ENCODE data around the gene ZNF408.

ZNF408 gene

GRCh38 chr11:46678741-46679130, 22.1 kb upstream of the ZNF408 start:
- no peak for TF ChIP-seq CTCF (IDR thresholded peaks at IDR 0.05; ENCODE audit: borderline replicate concordance, control extremely low read depth, extremely low read depth, insufficient read depth, missing control alignments)
- no peak for DNase-seq (ENCODE audit: low spot score)
- in situ Hi-C loops (cut with MboI; ENCODE audit: low sequenced_read_pairs, unreplicated experiment), result no loop called here

- no peak for DNase-seq (ENCODE audit: low spot score)
Observed at GRCh38 chr11:46679241-46680163, 21.3 kb upstream of the ZNF408 start.

GRCh38 chr11:46680164-46680760, 20.6 kb upstream of the ZNF408 start:
- in situ Hi-C loops (cut with MboI; ENCODE audit: low sequenced_read_pairs, unreplicated experiment), result no loop called here
- no peak for DNase-seq (ENCODE audit: low spot score)
- no peak for TF ChIP-seq CTCF (IDR thresholded peaks at IDR 0.05; ENCODE audit: borderline replicate concordance, control extremely low read depth, extremely low read depth, insufficient read depth, missing control alignments)

More at GRCh38 chr11:46679241-46680163, 21.3 kb upstream of the ZNF408 start:
- in situ Hi-C loops (cut with MboI; ENCODE audit: low sequenced_read_pairs, unreplicated experiment), result no loop called here
- no peak for TF ChIP-seq CTCF (IDR thresholded peaks at IDR 0.05; ENCODE audit: borderline replicate concordance, control extremely low read depth, extremely low read depth, insufficient read depth, missing control alignments)

- in situ Hi-C loops (cut with MboI; ENCODE audit: low sequenced_read_pairs, unreplicated experiment), result no loop called here
- no peak for TF ChIP-seq CTCF (IDR thresholded peaks at IDR 0.05; ENCODE audit: borderline replicate concordance, control extremely low read depth, extremely low read depth, insufficient read depth, missing control alignments)
- no peak for DNase-seq (ENCODE audit: low spot score)
Observed at GRCh38 chr11:46680815-46681214, 20.0 kb upstream of the ZNF408 start.

- no peak for DNase-seq (ENCODE audit: low spot score)
- no peak for TF ChIP-seq CTCF (IDR thresholded peaks at IDR 0.05; ENCODE audit: borderline replicate concordance, control extremely low read depth, extremely low read depth, insufficient read depth, missing control alignments)
- in situ Hi-C loops (cut with MboI; ENCODE audit: low sequenced_read_pairs, unreplicated experiment), result no loop called here
Observed at GRCh38 chr11:46681814-46682213, 19.0 kb upstream of the ZNF408 start.

- in situ Hi-C loops (cut with MboI; ENCODE audit: low sequenced_read_pairs, unreplicated experiment), result no loop called here
- DNase-seq (ENCODE audit: low spot score), result no peak
- TF ChIP-seq CTCF (IDR thresholded peaks at IDR 0.05; ENCODE audit: borderline replicate concordance, control extremely low read depth, extremely low read depth, insufficient read depth, missing control alignments), result no peak
Observed at GRCh38 chr11:46682773-46683752, 17.8 kb upstream of the ZNF408 start.
